HG02885 (cell line): ENCODE results near the gene KCNG2.
"Not testable (repeated sequence)": the region's sequence is repeated elsewhere in the genome, so short reads cannot be mapped to it uniquely, and the experiment has no call there.

Experiments
- ATAC-seq: cut with Tn5 transposase; IDR thresholded peaks from one replicate; pipeline ENCODE4 v1.9.1; 2021; ENCODE audit warnings: mild to moderate bottlenecking; ENCODE audit not compliant: unreplicated experiment, poor library complexity

The KCNG2 gene

GRCh38 chr18:79848579-79849327 lies 51.0 kb downstream of the KCNG2 start:
- no peak for ATAC-seq

GRCh38 chr18:79849328-79850207 lies 51.8 kb downstream of the KCNG2 start:
- no peak for ATAC-seq

- no peak for ATAC-seq
Observed at GRCh38 chr18:79850731-79851130, 53.0 kb downstream of the KCNG2 start.

GRCh38 chr18:79851489-79851888 lies 53.8 kb downstream of the KCNG2 start:
- no peak for ATAC-seq

GRCh38 chr18:79851950-79852349 lies 54.2 kb downstream of the KCNG2 start:
- no peak for ATAC-seq

GRCh38 chr18:79852561-79853302 lies 55.0 kb downstream of the KCNG2 start:
- no peak for ATAC-seq

- ATAC-seq = no peak
Observed at GRCh38 chr18:79853303-79853992, 55.7 kb downstream of the KCNG2 start.

GRCh38 chr18:79853993-79854364 lies 56.2 kb downstream of the KCNG2 start:
- no peak for ATAC-seq

- peak; percentile 94 for ATAC-seq
Observed at GRCh38 chr18:79855147-79855933, 57.6 kb downstream of the KCNG2 start.

- peak; percentile 52 for ATAC-seq
Observed at GRCh38 chr18:79856119-79857007, 58.6 kb downstream of the KCNG2 start.

- ATAC-seq = no peak
Observed at GRCh38 chr18:79857082-79857671, 59.4 kb downstream of the KCNG2 start.

- no peak for ATAC-seq
Observed at GRCh38 chr18:79859314-79859713, 61.6 kb downstream of the KCNG2 start.

- ATAC-seq = no peak
Observed at GRCh38 chr18:79861687-79862086, 63.9 kb downstream of the KCNG2 start.

- ATAC-seq = no peak
Observed at GRCh38 chr18:79862562-79862961, 64.8 kb downstream of the KCNG2 start.

GRCh38 chr18:79863161-79864005 lies 65.6 kb downstream of the KCNG2 start:
- ATAC-seq = no peak

GRCh38 chr18:79864006-79864725 lies 66.4 kb downstream of the KCNG2 start:
- ATAC-seq = no peak

- ATAC-seq = not testable (repeated sequence)
Observed at GRCh38 chr18:79864955-79865354, 67.2 kb downstream of the KCNG2 start.
